Panc1 (cell line): ENCODE results near the gene RILPL2. TPM values are rescaled to one million over a fixed set of nuclear protein-coding genes. Genes with fewer than 3 reads are reported as not detected.
"Not testable (repeated sequence)": the region's sequence is repeated elsewhere in the genome, so short reads cannot be mapped to it uniquely, and the experiment has no call there.

ENCODE experiments used
- ATAC-seq: fragments of 200-7000 bp; cut with Tn5 transposase; 2 replicates; pipeline ENCODE4 v1.9.1; 2020; ENCODE audit warnings: mild to moderate bottlenecking, moderate library complexity
- BruUV-seq: library from RNA; stranded (reverse); fragments of 400-500 nt; replicated peaks from 2 replicates; lab custom pipeline; 2021; lab: Mats Ljungman, UMichigan
- CTCF ChIA-PET: fragments of 300-600 bp; sonication (Branson Sonifier 250); formaldehyde crosslinking; loops from one replicate; lab custom pipeline; 2022; ENCODE audit warnings: antibody characterized with exemption; lab: Charles Lee
- POLR2A ChIA-PET: fragments of 300-600 bp; sonication (Branson Sonifier 250); formaldehyde crosslinking; loops from one replicate; lab custom pipeline; 2022; ENCODE audit warnings: antibody characterized with exemption; lab: Charles Lee
- DNase-seq: peaks from one replicate; pipeline ENCODE4 v3.0.0-alpha.2; 2010; ENCODE audit warnings: low read depth, low spot score
- H3K27ac ChIP-seq: 2 replicates; pipeline ENCODE4 v1.5.1; 2011; ENCODE audit warnings: mild to moderate bottlenecking, low read length, inconsistent platforms
- H3K27me3 ChIP-seq: fragments of 200-500 bp; sonication (Bioruptor generic); 2 replicates; pipeline ENCODE4 v1.6.0; 2014; ENCODE audit warnings: low read length, inconsistent platforms; ENCODE audit not compliant: control insufficient read depth, insufficient read depth
- H3K36me3 ChIP-seq: fragments of 200-500 bp; sonication (Bioruptor generic); 2 replicates; pipeline ENCODE4 v1.5.1; 2014; ENCODE audit warnings: inconsistent platforms, mild to moderate bottlenecking, low read length, moderate library complexity; ENCODE audit not compliant: control insufficient read depth, insufficient read depth
- H3K4me1 ChIP-seq: 2 replicates; pipeline ENCODE4 v1.5.1; 2011; ENCODE audit warnings: inconsistent platforms, mild to moderate bottlenecking, low read length, moderate library complexity; ENCODE audit not compliant: control insufficient read depth, insufficient read depth
- H3K4me3 ChIP-seq, 2 experiments: 2 replicates each; pipeline ENCODE4 v1.5.1; 2011 to 2012; ENCODE audit warnings: low read depth in 2 of 2, low read length in 2 of 2, mild to moderate bottlenecking in 2 of 2, inconsistent platforms in 1 of 2, moderate library complexity in 1 of 2
- H3K9me3 ChIP-seq: fragments of 200-500 bp; sonication (Bioruptor generic); 2 replicates; pipeline ENCODE4 v1.5.1; 2014; ENCODE audit warnings: low read depth, mild to moderate bottlenecking, inconsistent platforms, low read length, moderate library complexity; ENCODE audit not compliant: control insufficient read depth, insufficient read depth
- POLR2AphosphoS5 ChIP-seq: IDR thresholded peaks from 2 replicates; pipeline ENCODE4 v1.6.1; 2012; ENCODE audit warnings: mild to moderate bottlenecking, low read depth, low read length, moderate library complexity
- SIN3A ChIP-seq: IDR thresholded peaks from 2 replicates; pipeline ENCODE4 v1.6.1; 2012; ENCODE audit warnings: low read depth, mild to moderate bottlenecking, low read length, moderate library complexity, borderline replicate concordance; ENCODE audit not compliant: insufficient read depth
- TCF7L2 ChIP-seq: IDR thresholded peaks from 2 replicates; pipeline ENCODE4 v1.6.1; 2011; ENCODE audit warnings: mild to moderate bottlenecking, low read depth, low read length, inconsistent platforms
- in situ Hi-C: cut with HindIII; loops from 2 replicates; pipeline ENCODE4 v1.10.0; 2016; ENCODE audit warnings: low sequenced_read_pairs, low pct_unique_long_range_greater_than_20kb
- intact Hi-C: fragments of 100-400 bp; cut with micrococcal nuclease; formaldehyde crosslinking; loops from one replicate; pipeline ENCODE4 v1.10.0; 2022; ENCODE audit not compliant: unreplicated experiment
- total RNA-seq: library from RNA; stranded (reverse); gene quantifications from one replicate; pipeline ENCODE4 v1.2.1, GENCODE V29; 2021; ENCODE audit not compliant: unreplicated experiment
- TF ChIP-seq, protein P1 (sequence below): fragments of 450-650 bp; IDR thresholded peaks from 2 replicates; pipeline ENCODE4 v1.5.1; 2017; ENCODE audit warnings: mild to moderate bottlenecking
- TF ChIP-seq, protein P2 (sequence below), 2 experiments: IDR thresholded peaks; 2 replicates each; pipeline ENCODE4 v1.6.1; 2011 to 2012; ENCODE audit warnings: low read depth in 2 of 2, control low read depth in 1 of 2, low read length in 1 of 2, mild to moderate bottlenecking in 1 of 2, moderate library complexity in 1 of 2; ENCODE audit not compliant: insufficient read depth in 1 of 2

The RILPL2 gene
- total RNA-seq, 1 experiment from 2014 or later = 5.4 TPM

DNA sequence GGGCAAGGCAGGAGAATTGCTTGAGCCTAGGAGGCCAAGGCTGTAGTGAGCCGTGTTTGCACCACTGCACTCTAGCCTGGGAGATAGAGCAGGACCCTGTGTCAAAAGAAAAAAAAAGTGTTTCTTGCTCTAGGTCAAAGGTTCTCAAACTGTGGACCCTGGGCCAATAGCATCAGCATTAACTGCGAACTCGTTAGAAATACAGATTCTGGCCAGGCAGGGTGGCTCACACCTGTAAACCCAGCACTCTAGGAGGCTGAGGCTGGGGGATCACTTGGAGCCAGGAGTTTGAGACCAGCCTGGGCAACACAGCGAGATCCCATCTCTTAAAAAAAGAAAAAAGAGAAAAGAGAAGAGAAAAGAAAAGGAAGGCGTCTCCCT lies 858 bp downstream of the RILPL2 start:
- H3K9me3 ChIP-seq = no peaks in the 10 kb centered on the region
- H3K4me1 ChIP-seq = no peaks in the 10 kb centered on the region
- H3K27me3 ChIP-seq = no peaks in the 10 kb centered on the region
- ChIA-PET POLR2A (interaction anchor here (0.6 to 0.7 kb wide), 2 partner anchors 29 to 203 kb away, joined by 3 to 5 read pairs; no protein-coding TSS in a partner anchor), CTCF (interaction anchor here (0.6 kb wide), 1 partner anchor 12 kb away, joined by 4 read pairs; no protein-coding TSS in a partner anchor)
- peak overlapping the region; percentile 71 to 95 for H3K4me3 ChIP-seq
- TF ChIP-seq POLR2AphosphoS5 (no peak), TCF7L2 (no peak), SIN3A (no peak)
- TF ChIP-seq, protein P1, sequence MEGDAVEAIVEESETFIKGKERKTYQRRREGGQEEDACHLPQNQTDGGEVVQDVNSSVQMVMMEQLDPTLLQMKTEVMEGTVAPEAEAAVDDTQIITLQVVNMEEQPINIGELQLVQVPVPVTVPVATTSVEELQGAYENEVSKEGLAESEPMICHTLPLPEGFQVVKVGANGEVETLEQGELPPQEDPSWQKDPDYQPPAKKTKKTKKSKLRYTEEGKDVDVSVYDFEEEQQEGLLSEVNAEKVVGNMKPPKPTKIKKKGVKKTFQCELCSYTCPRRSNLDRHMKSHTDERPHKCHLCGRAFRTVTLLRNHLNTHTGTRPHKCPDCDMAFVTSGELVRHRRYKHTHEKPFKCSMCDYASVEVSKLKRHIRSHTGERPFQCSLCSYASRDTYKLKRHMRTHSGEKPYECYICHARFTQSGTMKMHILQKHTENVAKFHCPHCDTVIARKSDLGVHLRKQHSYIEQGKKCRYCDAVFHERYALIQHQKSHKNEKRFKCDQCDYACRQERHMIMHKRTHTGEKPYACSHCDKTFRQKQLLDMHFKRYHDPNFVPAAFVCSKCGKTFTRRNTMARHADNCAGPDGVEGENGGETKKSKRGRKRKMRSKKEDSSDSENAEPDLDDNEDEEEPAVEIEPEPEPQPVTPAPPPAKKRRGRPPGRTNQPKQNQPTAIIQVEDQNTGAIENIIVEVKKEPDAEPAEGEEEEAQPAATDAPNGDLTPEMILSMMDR = no peak
- TF ChIP-seq, protein P2, sequence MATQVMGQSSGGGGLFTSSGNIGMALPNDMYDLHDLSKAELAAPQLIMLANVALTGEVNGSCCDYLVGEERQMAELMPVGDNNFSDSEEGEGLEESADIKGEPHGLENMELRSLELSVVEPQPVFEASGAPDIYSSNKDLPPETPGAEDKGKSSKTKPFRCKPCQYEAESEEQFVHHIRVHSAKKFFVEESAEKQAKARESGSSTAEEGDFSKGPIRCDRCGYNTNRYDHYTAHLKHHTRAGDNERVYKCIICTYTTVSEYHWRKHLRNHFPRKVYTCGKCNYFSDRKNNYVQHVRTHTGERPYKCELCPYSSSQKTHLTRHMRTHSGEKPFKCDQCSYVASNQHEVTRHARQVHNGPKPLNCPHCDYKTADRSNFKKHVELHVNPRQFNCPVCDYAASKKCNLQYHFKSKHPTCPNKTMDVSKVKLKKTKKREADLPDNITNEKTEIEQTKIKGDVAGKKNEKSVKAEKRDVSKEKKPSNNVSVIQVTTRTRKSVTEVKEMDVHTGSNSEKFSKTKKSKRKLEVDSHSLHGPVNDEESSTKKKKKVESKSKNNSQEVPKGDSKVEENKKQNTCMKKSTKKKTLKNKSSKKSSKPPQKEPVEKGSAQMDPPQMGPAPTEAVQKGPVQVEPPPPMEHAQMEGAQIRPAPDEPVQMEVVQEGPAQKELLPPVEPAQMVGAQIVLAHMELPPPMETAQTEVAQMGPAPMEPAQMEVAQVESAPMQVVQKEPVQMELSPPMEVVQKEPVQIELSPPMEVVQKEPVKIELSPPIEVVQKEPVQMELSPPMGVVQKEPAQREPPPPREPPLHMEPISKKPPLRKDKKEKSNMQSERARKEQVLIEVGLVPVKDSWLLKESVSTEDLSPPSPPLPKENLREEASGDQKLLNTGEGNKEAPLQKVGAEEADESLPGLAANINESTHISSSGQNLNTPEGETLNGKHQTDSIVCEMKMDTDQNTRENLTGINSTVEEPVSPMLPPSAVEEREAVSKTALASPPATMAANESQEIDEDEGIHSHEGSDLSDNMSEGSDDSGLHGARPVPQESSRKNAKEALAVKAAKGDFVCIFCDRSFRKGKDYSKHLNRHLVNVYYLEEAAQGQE (IDR thresholded peaks at IDR 0.05; ENCODE audit: insufficient read depth in 1 of 2, low read depth in 2 of 2, low read length in 1 of 2) = no peak
- DNase-seq (no peak), ATAC-seq (no peak)
- intact Hi-C loops = no loop called here
- BruUV-seq = no TSS peak
- in situ Hi-C loops = no loop called here
- peak overlapping the region; percentile 77 for H3K27ac ChIP-seq
- H3K36me3 ChIP-seq = no peaks in the 10 kb centered on the region

DNA sequence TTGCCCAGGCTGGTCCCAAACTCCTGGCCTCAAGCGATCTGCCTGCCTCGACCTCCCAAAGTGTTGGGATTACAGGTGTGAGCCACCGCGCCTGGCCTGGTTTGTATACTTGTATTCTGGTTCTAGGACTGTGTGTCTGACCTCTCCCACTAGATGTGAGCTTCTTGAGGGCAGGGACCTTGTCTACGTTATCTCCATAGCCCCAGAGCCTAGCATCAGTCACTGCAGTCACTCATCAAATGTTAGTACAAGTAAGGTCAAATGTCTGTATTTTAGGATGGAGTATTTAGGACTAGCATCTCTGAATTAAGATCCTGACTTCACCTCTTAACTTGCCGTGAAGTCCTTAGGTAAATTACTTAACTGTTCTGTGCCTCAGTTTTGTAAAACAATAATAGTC lies 2.9 kb downstream of the RILPL2 start:
- intact Hi-C loops = no loop called here
- no TSS peak for BruUV-seq

DNA sequence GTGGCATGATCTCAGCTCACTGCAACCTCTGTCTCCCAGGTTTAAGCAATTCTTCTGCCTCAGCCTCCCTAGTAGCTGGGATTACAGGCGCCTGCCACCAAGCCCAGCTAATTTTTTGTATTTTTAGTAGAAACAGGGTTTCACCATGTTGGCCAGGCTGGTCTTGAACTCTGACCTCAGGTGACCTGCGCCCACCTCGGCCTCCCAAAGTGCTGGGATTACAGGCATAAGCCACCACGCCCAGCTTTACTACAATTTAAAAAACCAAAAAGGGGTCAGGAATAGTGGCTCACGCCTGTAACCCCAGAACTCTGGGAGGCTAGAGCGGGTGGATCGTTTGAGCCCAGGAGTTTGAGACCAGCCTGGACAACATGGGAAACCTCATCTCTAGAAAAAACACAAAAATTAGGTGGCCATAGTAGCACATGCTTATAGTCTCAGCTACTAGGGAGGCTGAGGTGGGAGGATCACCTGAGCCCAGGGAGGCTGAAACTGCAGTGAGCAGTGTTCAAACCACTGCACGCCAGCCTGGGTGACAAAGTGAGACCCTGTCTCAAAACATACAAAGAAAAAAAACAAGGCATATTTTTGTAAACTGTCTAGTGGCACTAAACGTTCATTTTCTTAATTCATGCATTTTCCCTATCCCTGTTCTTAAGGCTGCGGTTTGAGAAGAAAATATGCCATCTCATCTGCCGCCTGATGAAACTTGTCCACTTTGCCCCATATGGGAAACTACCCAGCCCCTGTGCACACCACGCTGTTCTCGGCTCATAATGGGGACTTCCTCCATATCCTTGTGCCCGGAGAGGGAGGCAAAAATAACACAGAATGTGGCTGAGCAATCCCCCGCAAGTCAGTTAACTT lies 4.3 kb downstream of the RILPL2 start:
- H3K4me1 ChIP-seq, intact Hi-C loops, H3K9me3 ChIP-seq, H3K27me3 ChIP-seq, DNase-seq, ATAC-seq, H3K4me3 ChIP-seq, H3K27ac ChIP-seq, H3K36me3 ChIP-seq, in situ Hi-C loops: not testable (repeated sequence)
- CTCF ChIA-PET = interaction anchor here (0.6 kb wide), 1 partner anchor 50 kb away, joined by 4 read pairs; no protein-coding TSS in a partner anchor
- BruUV-seq = TSS peak; percentile 54
- POLR2A ChIA-PET = interaction anchor here (0.6 kb wide), 1 partner anchor 26 kb away, joined by 10 read pairs; the partner anchor contains the start of gene SNRNP35

More for the DNA sequence above, 2.9 kb downstream of the RILPL2 start:
- in situ Hi-C loops = no loop called here
- Histone ChIP-seq H3K27ac (no peak overlapping the region; the same call in 1 of the 2 replicates), H3K4me3 (no peak overlapping the region), H3K9me3 (no peaks in the 10 kb centered on the region), H3K4me1 (no peaks in the 10 kb centered on the region), H3K36me3 (no peaks in the 10 kb centered on the region), H3K27me3 (no peaks in the 10 kb centered on the region)
- DNase-seq = no peak
- CTCF ChIA-PET = no interaction called here
- POLR2A ChIA-PET = no interaction called here
- TF ChIP-seq POLR2AphosphoS5 = no peak
- TF ChIP-seq, protein P1 = no peak
- TF ChIP-seq SIN3A = no peak
- no peak for TF ChIP-seq TCF7L2
- no peak for ATAC-seq

DNA sequence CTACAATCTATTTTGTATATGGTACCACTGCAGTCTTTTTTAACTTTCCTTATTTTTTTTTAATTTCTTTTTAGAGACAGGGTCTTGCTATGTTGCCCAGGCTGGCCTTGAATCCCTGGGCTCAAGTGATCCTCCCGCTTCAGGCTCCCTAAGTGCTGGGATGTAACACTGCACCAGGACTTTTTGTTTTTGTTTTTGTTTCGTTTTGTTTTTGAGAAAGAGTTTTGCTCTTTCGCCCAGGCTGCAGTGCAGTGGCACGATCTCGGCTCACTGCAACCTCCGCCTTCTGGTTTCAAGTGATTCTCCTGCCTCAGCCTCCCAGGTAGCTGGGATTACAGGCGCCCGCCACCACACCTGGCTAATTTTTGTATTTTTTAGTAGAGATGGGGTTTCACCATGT lies 7.4 kb downstream of the RILPL2 start:
- BruUV-seq, ATAC-seq, H3K9me3 ChIP-seq, DNase-seq, H3K27ac ChIP-seq, H3K27me3 ChIP-seq, H3K36me3 ChIP-seq, H3K4me1 ChIP-seq, H3K4me3 ChIP-seq, in situ Hi-C loops, intact Hi-C loops: not testable (repeated sequence)
- ChIA-PET CTCF (interaction anchor here (0.6 kb wide), 1 partner anchor 32 kb away, joined by 4 read pairs; no protein-coding TSS in a partner anchor), POLR2A (interaction anchor here (0.5 kb wide), 1 partner anchor 8 kb away, joined by 4 read pairs; no protein-coding TSS in a partner anchor)
